GM12801 (cell line): ENCODE data around the gene RNF217.

Experiments
- TF ChIP-seq, protein P1 (sequence below): IDR thresholded peaks from one replicate; pipeline ENCODE4 v1.5.1; 2011; ENCODE audit warnings: control low read depth; ENCODE audit not compliant: insufficient read length; ENCODE audit errors: extremely low read depth

RNF217 gene

DNA sequence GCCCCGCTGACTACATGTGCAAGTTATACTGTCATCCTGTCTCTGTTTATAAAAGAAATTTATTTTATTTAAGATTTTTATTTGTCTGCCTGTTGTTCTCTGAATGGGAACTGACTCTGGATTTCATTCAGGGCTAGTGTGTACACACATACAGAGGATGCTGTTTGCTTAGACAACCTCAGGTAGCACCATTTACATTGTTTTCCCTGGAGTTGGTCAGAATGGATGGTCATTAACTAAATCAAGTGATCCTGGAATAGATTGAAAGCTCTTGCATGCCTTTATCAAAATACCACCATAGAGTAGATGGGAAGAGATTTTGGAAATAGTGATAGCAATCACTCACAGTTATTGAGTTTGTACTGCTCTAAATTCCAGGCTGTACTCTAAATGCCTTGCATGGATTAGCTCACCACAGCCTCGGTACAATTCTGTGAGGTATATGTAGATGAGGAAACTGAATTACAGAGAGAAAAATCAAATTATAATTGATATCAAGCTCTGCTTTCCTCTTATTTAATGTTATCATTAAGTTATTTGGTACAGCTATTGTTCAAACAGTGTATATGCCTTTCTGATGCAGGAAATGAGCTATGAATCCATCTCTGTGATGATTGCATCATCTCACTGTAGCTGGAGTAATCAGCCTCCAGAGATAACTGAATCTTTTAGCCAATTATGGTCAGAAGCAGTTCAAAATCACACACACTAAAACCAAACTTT lies 51.9 kb downstream of the RNF217 start:
- TF ChIP-seq, protein P1, sequence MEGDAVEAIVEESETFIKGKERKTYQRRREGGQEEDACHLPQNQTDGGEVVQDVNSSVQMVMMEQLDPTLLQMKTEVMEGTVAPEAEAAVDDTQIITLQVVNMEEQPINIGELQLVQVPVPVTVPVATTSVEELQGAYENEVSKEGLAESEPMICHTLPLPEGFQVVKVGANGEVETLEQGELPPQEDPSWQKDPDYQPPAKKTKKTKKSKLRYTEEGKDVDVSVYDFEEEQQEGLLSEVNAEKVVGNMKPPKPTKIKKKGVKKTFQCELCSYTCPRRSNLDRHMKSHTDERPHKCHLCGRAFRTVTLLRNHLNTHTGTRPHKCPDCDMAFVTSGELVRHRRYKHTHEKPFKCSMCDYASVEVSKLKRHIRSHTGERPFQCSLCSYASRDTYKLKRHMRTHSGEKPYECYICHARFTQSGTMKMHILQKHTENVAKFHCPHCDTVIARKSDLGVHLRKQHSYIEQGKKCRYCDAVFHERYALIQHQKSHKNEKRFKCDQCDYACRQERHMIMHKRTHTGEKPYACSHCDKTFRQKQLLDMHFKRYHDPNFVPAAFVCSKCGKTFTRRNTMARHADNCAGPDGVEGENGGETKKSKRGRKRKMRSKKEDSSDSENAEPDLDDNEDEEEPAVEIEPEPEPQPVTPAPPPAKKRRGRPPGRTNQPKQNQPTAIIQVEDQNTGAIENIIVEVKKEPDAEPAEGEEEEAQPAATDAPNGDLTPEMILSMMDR, result no peak

DNA sequence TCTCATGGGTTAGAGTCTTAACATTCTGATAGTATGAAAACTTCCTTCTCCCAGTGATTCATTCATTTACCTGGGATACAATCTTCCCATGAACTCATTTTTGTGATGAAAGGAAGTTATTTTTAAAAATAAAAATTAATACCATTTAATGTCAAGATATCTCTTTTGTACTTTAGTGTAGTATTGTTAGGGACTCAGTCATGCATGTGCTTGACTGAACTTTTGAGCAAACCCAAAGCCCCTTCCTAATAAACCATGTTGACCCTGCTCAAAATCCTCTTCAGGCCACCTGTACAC lies 52.4 kb downstream of the RNF217 start:
- TF ChIP-seq, protein P1, result no peak

DNA sequence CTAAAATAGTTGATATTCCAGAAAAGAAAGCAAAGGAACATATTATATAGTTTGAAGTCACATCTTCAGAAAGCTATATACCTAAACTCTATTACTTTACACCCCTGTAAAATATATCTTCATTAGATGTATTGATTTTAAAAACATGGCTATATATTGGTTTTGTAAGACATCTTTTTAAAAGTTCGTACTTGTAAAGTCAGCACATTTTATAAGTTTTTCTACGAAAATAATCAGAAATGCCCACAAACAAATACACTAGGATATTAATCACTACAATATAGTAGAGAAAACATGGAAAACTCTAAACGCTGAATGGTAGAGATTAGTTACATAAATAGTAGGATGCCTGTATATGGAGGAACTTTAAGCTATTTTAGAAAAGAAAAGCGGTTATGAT lies 52.9 kb downstream of the RNF217 start:
- TF ChIP-seq, protein P1, result no peak

DNA sequence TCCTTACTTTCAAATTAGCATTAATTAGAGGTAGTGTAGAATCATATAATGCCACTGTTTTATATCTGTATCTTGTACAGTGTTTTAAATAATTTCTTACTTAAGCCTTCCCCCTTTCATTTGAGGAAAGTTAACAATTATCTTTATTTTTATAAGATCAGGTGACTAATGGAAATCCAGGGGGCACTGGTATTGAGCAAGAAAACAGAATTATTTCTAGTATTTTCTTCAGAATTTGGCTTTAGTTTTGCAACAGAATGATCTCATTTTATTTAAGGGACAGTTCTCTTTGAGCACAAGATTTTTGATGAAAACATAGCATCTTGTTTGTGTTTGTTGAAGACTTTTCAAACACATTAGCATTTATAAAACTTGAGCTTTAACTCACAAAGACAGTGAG lies 55.9 kb downstream of the RNF217 start:
- TF ChIP-seq, protein P1, result no peak

DNA sequence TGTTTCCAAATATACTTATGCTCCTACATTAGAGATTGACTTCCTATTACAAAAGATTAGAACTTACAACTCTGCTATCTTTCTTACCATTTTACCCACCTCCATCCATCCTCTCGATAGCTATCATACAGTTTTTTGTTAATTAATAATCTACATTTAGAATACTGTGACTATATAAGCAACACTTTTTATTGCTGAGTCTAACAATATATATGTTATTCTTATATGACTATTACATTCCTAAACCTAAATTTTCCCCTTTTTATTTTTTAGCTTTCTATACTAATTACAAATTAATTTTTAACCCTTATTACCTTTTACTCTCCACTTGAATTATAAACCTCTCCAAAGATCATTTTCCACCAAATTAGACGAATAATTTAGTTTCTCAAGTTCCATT lies 57.0 kb downstream of the RNF217 start:
- TF ChIP-seq, protein P1, result no peak

DNA sequence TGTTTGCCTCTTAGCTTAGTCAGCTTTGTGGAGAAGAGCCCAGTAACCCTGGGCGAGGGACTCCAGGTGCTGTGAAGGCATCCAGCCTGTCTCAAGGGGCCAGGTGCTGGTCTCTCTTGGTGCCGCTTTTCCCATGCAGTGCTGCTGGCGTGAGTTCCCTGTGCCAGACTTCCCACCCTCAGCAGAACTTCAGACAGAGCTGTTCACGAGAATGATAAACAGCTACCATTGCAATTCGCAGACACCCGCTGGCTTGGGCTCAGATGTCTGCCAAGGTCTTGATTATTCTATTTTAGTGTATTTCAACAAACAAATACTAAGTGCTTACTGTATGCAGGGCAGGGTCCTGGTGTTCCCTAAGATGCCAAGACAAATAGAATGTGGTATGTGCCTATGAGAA lies 57.7 kb downstream of the RNF217 start:
- TF ChIP-seq, protein P1, result no peak

DNA sequence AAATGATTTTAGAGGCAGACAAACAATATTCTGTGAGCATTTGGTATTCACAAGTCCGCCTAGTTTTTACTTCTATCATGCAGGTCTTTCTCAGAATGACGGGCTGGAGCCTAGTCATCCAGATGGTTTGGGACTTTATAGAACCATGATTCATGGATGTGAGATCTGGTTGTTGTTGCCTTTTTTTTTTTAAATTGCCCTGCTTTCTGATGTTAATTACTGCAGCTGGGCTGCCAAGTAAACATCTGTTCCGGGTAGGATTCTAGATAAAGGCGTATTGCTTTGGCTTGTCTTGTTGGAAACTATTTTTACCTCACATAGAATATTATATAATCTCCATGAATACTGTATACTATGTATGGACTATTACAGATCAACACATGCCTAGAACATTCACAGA lies 58.1 kb downstream of the RNF217 start:
- TF ChIP-seq, protein P1, result no peak

DNA sequence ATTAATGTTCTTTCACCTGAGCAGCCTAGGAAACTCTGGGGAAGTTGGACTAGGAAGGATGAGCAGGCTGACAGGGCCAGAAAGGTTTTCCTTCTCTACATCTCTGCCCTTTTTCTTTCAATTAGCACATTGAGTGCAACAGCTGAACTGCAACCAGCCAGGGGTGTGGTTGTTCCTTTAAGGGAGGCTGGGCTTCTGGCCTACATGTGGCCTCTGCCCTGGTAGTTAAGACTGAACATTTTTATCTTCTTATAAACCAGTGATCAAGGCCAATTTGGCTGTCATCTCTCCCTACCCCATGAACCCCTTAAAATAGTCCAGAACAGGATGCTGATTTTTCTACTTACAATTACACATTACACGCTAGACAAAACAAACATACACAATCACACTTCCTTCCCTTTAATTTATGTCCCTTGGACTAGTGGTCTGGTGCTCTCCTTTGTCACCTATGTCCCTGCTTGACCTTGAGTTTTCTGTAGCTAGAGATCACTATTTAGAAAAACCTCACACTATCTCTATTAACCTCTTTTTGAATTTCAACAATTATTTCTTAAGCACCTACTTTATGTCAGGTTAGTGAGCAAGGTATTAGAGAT lies 60.3 kb downstream of the RNF217 start:
- TF ChIP-seq, protein P1, result no peak
